Activated gamma-delta T cell treated with anti-CD3 and anti-CD28 coated beads, Interleukin-2, amount 50 U/mL, for 16 hours (primary cell): ENCODE measurements around the gene MYBBP1A.

Source experiments
- DNase-seq: peaks from one replicate; pipeline ENCODE4 v3.0.0-alpha.2; 2020; ENCODE audit warnings: low read depth

The MYBBP1A gene

GRCh38 chr17:4565209-4566141 lies 10.3 kb upstream of the MYBBP1A start:
- no peak for DNase-seq

- DNase-seq: no peak
These were observed 7.1 kb upstream of the MYBBP1A start for GRCh38 chr17:4562015-4562969.

- no peak for DNase-seq
These were observed 5.7 kb upstream of the MYBBP1A start for GRCh38 chr17:4560837-4561256.

- no peak for DNase-seq
These were observed 5.2 kb upstream of the MYBBP1A start, which contains the start of gene GGT6 for GRCh38 chr17:4560421-4560820. TSS of gene GGT6 (minus strand) at chr17:4560577. CDS start at chr17:4560521, 56 bp downstream.

GRCh38 chr17:4559966-4560365 lies 4.8 kb upstream of the MYBBP1A start:
- no peak for DNase-seq

- no peak for DNase-seq
These were observed 4.1 kb upstream of the MYBBP1A start for GRCh38 chr17:4559139-4559791.

- no peak for DNase-seq
These were observed 3.3 kb upstream of the MYBBP1A start for GRCh38 chr17:4558347-4558971.

- no peak for DNase-seq
These were observed 2.6 kb upstream of the MYBBP1A start for GRCh38 chr17:4557626-4558346.

GRCh38 chr17:4556996-4557395 lies 1.8 kb upstream of the MYBBP1A start:
- DNase-seq: no peak

GRCh38 chr17:4555873-4556759 lies 932 bp upstream of the MYBBP1A start:
- no peak for DNase-seq

GRCh38 chr17:4554441-4554996 lies 665 bp downstream of the MYBBP1A start:
- no peak for DNase-seq

- DNase-seq: no peak
These were observed 1.5 kb downstream of the MYBBP1A start for GRCh38 chr17:4553669-4554068.

- no peak for DNase-seq
These were observed 3.2 kb downstream of the MYBBP1A start for GRCh38 chr17:4551796-4552525.

GRCh38 chr17:4551141-4551540 lies 4.0 kb downstream of the MYBBP1A start:
- no peak for DNase-seq

GRCh38 chr17:4550534-4551039 lies 4.6 kb downstream of the MYBBP1A start:
- DNase-seq: no peak

GRCh38 chr17:4549781-4550533 lies 5.2 kb downstream of the MYBBP1A start:
- DNase-seq: no peak

- no peak for DNase-seq
These were observed 6.3 kb downstream of the MYBBP1A start for GRCh38 chr17:4548721-4549531.
